CD4-positive, alpha-beta T cell treated with Interleukin-2 at 100 ng/mL for 4 hours (primary cell): ENCODE measurements around the gene PRDM12.

Experiments used
- DNase-seq: peaks from one replicate; pipeline ENCODE4 v3.0.0-alpha.2; 2020; ENCODE audit warnings: low spot score

The PRDM12 gene

GRCh38 chr9:130636648-130637020 lies 27.8 kb upstream of the PRDM12 start:
- DNase-seq: no peak

DNA sequence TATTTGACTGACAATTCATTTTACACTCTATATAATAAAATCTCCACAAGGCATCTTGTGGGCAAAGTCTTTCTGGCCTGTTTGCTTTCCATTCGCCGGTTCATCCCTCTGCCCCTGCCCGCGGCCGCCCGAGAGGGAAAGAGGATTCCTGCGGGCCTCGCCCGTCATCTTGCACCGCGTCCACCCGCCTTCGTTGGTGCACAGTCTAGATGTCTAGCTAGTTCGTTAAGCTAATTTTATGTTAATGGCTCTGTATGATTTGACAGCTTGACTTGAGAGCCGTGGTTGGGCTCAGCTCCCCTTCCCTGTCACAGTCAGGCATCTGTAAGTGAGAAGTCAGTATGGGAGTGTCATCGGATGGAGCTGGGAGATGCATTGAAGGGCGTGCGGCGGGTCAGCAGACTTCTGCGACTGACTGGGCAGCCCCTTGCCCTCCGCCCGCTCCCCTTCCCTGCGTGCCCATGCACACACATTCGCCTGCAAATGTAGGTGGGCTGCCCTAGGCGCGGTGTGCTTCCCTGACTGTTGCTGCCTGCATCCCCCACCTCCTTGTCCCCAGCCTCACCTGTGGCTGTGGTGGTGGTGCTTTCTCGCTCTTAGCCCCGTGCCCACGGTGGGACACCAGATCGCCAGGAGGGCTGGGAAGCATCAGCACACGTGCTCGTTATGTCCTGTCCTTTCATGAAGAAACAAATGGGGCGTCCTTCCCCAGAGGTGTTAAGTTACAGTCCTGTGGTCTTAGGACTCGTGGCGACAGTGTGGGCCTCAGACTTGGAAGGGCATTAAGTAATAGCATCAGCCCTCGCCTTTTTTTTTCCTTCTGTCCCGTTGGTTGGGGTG lies 25.9 kb upstream of the PRDM12 start:
- no peak for DNase-seq

GRCh38 chr9:130639124-130639765 lies 25.1 kb upstream of the PRDM12 start:
- no peak for DNase-seq

GRCh38 chr9:130639866-130640555 lies 24.4 kb upstream of the PRDM12 start:
- no peak for DNase-seq

GRCh38 chr9:130640681-130641080 lies 23.7 kb upstream of the PRDM12 start:
- no peak for DNase-seq

DNA sequence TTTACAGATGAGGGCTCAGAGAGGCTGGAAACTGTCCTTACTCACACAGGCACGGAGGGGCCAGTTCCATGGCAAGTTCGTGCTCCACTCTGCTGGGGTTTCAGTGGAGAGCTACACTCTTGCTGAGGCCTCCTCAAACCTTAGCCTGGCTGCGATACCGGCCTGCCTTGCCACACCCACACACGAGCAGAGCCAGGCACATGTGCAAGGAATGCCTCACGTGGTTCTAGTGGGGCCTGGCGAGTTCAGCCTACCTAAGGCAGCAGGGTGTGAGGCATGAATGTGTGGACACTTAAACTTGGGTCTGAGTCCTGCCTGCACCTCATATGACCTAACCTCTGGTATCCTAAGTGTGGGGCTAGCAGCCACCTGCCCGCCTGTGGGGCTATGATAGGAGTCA lies 21.5 kb upstream of the PRDM12 start:
- no peak for DNase-seq

- DNase-seq: no peak
Measured at GRCh38 chr9:130651221-130651620, 13.2 kb upstream of the PRDM12 start.

DNA sequence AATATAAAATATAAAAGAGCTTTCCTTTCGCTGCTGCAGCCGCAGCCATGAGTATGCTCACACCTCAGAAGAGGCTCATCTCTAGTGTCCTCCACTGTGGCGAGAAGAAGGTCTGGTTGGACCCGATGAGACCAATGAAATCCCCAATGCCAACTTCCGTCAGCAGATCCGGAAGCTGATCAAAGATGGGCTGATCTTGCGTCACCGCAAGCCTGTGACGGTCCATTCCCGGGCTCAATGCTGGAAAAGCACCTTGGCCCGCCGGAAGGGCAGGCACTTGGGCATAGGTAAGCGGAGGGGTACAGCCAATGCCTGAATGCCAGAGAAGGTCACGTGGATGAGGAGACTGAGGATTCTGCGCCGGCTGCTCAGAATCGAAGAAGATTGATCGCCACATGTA lies 12.6 kb upstream of the PRDM12 start:
- DNase-seq: no peak

DNA sequence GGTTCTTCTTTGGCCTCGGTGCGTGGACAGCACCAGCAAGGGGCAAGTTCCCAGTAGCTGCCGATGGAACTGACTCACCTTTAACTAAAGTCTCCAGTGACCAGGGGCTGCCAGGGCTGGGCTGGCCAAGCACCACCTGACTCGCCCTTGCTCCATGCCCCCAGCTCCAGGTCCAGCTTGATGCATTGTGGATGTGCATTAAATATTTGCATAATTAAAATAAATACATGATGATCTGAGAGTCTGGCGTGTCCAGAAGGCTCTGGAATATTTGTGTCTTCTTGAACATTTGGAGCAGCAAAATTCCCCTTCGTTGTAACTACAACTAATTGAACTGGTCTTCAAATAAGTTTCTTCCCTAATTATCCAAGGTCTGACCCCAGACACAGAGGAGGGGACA lies 9.5 kb upstream of the PRDM12 start:
- DNase-seq: no peak

DNA sequence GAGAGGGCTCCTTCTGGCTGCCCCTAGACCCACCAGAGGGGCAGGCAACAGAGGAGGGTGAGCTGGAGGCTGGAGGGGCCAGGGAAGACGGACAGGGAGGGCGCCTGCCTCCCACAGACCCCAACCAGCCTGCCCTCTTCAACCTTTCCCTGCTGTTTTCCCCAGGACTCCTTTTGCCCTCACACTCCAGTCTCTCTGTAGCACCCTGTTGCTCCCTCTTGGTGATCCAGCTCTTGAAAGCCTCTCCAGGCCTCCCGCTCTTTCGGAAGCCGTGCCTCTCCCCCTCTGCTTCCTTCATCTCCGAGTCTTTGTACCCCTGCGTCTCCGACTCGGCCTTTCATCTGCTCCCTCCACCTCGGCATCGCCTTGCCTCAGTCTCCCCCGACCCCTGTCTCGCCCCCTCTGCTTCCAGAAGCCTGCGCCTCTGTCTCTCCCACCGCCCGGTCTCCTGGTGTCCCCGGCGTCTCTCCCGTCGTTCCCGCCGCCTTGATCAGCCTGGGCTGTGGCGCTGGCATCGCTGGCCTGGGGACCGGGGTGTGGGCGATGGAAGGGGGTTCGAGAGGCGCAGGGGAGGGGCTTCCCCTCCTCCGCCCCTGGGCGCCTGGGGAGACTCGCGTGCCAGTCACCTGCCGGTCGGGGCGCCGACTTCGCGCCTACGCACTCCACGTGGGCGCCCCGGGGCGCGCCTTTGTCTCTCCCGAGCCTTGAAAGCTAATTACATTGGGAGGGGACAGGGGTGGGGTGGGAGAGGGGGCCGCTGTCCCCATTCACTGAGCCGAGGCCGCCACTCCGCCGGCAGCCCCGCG lies 5.3 kb upstream of the PRDM12 start:
- DNase-seq: no peak

DNA sequence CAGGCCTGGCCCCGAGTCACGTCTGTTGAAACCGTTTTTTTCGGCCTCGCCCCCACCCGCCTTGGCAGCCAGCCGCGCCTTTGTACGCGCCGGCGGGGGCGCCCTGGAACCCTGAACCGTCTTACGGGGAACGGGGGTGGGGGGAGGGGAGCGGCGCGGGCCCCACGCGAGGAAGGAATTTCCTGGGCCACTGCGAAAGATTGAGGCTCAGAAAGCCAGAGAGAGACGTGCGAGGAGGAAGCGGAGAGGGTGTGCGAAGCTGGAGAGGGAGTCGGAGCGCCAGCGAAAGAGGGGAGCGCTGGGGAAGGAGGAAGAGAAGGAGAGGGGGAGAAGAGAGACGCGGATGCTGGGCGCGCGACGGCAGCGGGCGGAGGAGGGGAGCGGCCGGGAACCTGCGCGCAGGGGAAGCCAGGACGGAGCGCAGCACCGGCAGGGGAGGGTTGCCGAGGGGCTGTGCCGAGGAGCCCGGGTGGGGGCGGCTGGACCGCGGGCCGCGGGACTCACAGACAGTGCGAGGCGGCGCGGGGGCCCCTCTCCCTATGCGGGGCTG lies 4.6 kb upstream of the PRDM12 start:
- DNase-seq: no peak

- DNase-seq: no peak
Measured at GRCh38 chr9:130660326-130660682, 4.1 kb upstream of the PRDM12 start.

DNA sequence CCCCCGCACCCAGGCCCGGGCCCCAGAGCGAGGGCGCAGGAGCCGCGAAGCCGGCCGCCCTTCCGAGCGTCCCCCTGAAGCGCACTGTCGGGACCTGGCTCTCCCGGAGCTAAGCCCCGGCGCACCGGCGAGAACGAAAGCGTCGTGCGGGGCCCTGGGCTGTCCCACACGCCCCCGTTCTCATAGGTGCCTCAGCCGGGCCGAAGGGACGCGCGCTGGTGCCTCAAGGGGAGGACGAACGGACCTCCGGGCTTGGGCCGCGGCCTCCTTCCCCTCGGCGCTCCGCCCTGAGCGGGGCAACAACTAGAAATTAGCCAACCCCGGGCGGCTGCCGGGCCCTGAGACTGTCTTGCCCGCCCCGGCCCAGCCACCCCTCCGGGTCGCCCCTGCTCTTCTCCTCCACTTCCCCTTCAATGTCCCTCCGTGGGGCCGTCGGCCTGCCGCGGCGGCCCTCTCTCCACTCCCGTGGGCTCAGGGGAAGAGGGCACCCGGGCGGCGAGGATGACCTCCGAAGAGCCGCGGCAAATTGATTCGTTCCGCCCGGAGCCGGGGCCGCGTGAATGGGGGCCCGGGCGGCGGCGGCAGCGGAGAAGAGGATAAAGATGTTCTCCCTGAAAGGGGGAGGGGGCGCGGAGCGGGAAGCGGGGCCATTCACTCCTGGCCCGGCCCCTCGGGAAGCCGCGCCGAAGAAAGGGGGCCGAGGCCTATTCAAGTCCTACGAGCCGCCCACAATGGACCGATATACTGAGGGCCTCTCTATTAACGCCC lies 3.5 kb upstream of the PRDM12 start:
- no peak for DNase-seq

DNA sequence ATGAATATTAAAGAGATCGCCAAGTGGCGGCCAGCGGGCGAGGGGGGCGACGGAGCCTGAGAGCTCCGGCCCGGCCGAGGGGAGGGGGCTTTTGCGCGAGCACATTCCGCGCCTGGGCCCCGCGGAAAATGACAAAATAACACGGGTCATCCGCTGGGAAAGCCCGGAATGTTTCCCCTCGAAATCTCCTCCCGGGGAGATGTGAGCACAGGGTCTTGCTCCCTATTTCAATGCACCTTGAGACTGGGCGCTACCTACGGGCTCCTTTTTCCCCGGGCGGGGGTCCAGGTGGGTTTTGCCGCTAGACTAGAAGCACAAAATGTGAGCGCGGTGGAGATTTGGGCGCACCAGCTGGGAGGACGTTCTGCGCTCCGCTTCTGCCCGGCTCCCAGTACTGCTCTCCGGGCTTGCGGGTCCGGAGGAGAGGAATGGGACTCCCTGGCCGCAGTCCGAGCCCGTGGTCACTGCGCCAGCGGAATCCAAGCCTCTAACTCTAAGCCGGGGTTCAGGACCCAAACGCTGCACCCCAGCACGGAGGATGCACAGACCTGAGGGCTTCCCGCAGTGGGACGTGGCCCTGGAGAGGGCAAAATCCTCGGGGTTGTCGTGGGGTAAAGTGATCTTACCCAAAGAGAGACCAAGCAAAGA lies 2.8 kb upstream of the PRDM12 start:
- no peak for DNase-seq

GRCh38 chr9:130662099-130662969 lies 2.1 kb upstream of the PRDM12 start:
- no peak for DNase-seq

GRCh38 chr9:130662970-130663257 lies 1.5 kb upstream of the PRDM12 start:
- no peak for DNase-seq

DNA sequence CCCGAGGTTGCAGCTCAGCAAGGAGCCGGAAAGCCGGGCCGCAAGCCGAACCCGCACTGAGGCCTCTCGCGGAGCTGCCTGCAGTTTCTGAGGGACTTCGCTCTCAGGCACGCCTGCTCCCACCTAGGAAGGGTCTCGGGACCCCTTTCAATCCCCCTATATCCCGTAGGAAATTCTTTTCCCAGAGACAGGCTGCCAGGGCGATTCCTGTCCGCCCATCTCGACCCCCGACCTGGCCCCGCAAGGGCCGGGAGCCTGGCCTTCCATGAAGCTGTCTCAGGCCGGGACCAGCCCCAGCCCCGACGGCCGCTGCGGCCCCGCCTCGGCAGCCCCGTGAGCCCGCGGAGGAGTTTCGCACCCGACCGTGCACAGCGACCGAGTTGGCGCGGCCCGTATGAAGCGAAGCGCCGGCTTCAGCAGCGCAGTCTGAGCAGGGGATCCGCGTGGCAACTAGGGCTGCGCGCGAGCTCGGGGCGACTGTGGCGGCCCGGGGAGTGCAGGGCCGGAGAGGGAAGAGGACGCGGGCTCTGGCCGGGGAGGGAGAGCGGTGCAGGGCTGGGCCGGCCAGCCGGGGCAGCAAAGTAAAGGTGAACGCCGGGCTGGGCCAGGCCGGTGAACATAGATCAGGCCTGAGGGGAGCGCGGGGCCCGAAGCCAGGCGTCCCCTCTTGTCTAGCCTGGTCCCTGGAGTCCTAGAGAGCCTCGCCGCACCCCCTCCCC lies 977 bp upstream of the PRDM12 start:
- DNase-seq: no peak

DNA sequence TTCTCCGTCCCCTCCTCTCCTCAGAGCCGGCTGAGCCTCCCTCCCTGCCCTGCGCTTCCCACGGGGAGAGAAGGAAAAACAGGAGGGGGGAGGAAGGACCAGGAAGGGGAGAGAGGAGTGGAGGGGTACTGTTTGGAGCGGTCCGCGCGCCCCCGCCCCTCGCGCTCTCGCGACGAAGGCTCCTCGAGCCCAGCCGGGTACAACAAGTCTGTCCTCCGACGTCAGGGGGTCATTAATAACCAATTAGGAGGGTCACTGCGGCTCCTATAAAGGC lies 480 bp upstream of the PRDM12 start:
- no peak for DNase-seq

- DNase-seq: no peak
Measured at GRCh38 chr9:130665029-130665430, 636 bp downstream of the PRDM12 start.
